Trophoblast cell (in vitro differentiated cells and primary cell): ENCODE results near the gene CARD9.
A peak's percentile ranks its signal among the peaks of the same experiment; 100 is the strongest.

Experiments used
- DNase-seq, 2 donors: peaks; one replicate each; pipeline ENCODE4 v3.0.0-alpha.2; 2016
- H2AFZ ChIP-seq: 2 replicates; pipeline ENCODE4 v1.6.1; 2013; ENCODE audit warnings: low read length, moderate library complexity, mild to moderate bottlenecking; ENCODE audit not compliant: insufficient read depth, poor library complexity
- H2AK5ac ChIP-seq: 2 replicates; pipeline ENCODE4 v1.6.1; 2013; ENCODE audit warnings: mild to moderate bottlenecking, low read length
- H2BK120ac ChIP-seq: 2 replicates; pipeline ENCODE4 v1.6.1; 2013; ENCODE audit warnings: low read length, mild to moderate bottlenecking, moderate library complexity; ENCODE audit not compliant: insufficient read depth, poor library complexity
- H2BK12ac ChIP-seq: 2 replicates; pipeline ENCODE4 v1.6.1; 2013; ENCODE audit warnings: mild to moderate bottlenecking, low read length, moderate library complexity
- H2BK5ac ChIP-seq: 2 replicates; pipeline ENCODE4 v1.6.1; 2013; ENCODE audit warnings: low read length, low read depth, moderate library complexity, mild to moderate bottlenecking; ENCODE audit not compliant: poor library complexity
- H3K14ac ChIP-seq: 2 replicates; pipeline ENCODE4 v1.6.1; 2013; ENCODE audit warnings: mild to moderate bottlenecking, low read length
- H3K18ac ChIP-seq: 2 replicates; pipeline ENCODE4 v1.6.1; 2013; ENCODE audit warnings: mild to moderate bottlenecking, low read length
- H3K23ac ChIP-seq: 2 replicates; pipeline ENCODE4 v1.6.1; 2013; ENCODE audit warnings: low read length
- H3K27ac ChIP-seq: 2 replicates; pipeline ENCODE4 v1.5.1; 2013; ENCODE audit warnings: low read depth, mild to moderate bottlenecking, inconsistent platforms, low read length, moderate library complexity
- H3K27me3 ChIP-seq: 2 replicates; pipeline ENCODE4 v1.6.1; 2013; ENCODE audit warnings: inconsistent platforms, mild to moderate bottlenecking, low read length, moderate library complexity; ENCODE audit not compliant: insufficient read depth
- H3K36me3 ChIP-seq, 2 experiments: 1 replicate in 1 of 2; 2 replicates in 1 of 2; pipeline ENCODE4 v1.6.1; 2013; ENCODE audit warnings: low read length in 2 of 2, mild to moderate bottlenecking in 2 of 2, moderate library complexity in 1 of 2; ENCODE audit not compliant: insufficient read depth in 2 of 2, control insufficient read depth in 1 of 2
- H3K4ac ChIP-seq: 2 replicates; pipeline ENCODE4 v1.6.1; 2013; ENCODE audit warnings: low read depth, mild to moderate bottlenecking, low read length, moderate library complexity
- H3K4me1 ChIP-seq, 2 experiments: 1 replicate in 1 of 2; 2 replicates in 1 of 2; pipeline ENCODE4 v1.6.1; 2013; ENCODE audit warnings: low read length in 2 of 2, mild to moderate bottlenecking in 2 of 2, moderate library complexity in 1 of 2; ENCODE audit not compliant: insufficient read depth in 2 of 2, control insufficient read depth in 1 of 2
- H3K4me2 ChIP-seq: 2 replicates; pipeline ENCODE4 v1.6.1; 2013; ENCODE audit warnings: inconsistent platforms, mild to moderate bottlenecking, low read length, moderate library complexity
- H3K4me3 ChIP-seq: 2 replicates; pipeline ENCODE4 v1.5.1; 2013; ENCODE audit warnings: mild to moderate bottlenecking, low read depth, low read length, inconsistent platforms
- H3K79me1 ChIP-seq: one replicate; pipeline ENCODE4 v1.6.1; 2013; ENCODE audit warnings: low read length
- H3K79me2 ChIP-seq: 2 replicates; pipeline ENCODE4 v1.6.1; 2013; ENCODE audit warnings: low read length, mild to moderate bottlenecking; ENCODE audit not compliant: control insufficient read depth, insufficient read depth, poor library complexity
- H3K9ac ChIP-seq: 2 replicates; pipeline ENCODE4 v1.6.1; 2013; ENCODE audit warnings: mild to moderate bottlenecking, low read length
- H3K9me3 ChIP-seq: 2 replicates; pipeline ENCODE4 v1.6.1; 2013; ENCODE audit warnings: low read depth, mild to moderate bottlenecking, control low read depth, inconsistent platforms, low read length; ENCODE audit not compliant: insufficient read depth
- H4K12ac ChIP-seq: 2 replicates; pipeline ENCODE4 v1.6.1; 2013; ENCODE audit warnings: low read depth, mild to moderate bottlenecking, low read length, moderate library complexity
- H4K8ac ChIP-seq: 2 replicates; pipeline ENCODE4 v1.6.1; 2013; ENCODE audit warnings: low read depth, mild to moderate bottlenecking, low read length, moderate library complexity
- H4K91ac ChIP-seq: one replicate; pipeline ENCODE4 v1.6.1; 2013; ENCODE audit warnings: low read depth, mild to moderate bottlenecking, low read length, moderate library complexity
- WGBS: extraction: QIAGEN DNeasy Blood & Tissue Kit; methylation state at CpG from one replicate; pipeline ENCODE4 v1.1.7; 2013; ENCODE audit warnings: missing lambda C conversion rate; ENCODE audit not compliant: insufficient read length, insufficient coverage; ENCODE audit errors: extremely low coverage; 5-methylcytosine and 5-hydroxymethylcytosine counted together

The CARD9 gene

DNA sequence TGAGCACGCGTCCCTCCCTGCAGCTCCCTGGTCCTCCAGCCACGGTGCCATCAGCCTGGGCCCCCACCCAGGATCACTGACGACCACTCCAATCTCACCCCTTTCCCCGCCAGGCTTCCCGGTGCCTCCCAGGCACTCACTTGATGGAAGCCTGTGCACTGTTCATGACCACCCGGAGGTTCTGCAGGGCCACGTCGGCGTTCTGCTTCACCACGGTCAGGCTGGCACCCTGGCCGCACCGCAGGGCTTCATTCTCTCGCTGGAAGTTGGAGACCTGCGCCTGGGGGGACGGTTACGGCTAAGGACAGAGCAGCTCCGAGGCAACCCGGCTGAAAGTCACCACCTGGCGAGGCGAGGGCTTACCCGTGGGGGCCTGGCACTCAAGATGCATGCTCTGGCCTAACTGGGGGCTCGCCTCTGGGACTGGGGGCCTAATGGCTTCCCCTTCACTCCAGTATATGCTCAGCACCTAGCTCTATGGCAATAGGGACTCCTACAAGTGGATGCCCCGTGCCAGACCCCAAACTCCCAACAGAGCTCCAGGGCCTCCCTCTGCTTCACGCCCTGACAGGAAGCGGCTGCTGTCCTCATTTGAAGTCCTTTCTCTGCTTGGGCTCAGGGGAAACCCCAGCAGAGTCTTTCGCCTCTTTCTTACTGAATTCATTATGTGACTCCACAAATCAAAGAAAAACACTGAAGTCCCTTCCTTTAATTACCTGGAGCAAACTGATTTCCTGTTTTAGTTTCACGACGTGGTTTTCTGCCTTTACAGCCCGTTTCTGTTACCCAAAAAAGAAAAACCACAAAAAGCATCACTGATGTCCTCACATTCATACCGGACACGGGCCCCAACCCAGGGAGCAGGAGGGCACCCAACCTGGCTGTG lies 30.7 kb upstream of the CARD9 start:
- Histone ChIP-seq H3K27ac (no peak overlapping the region), H3K18ac (no peak overlapping the region), H3K4ac (no peak overlapping the region), H3K9me3 (no peaks in the 10 kb centered on the region), H3K36me3 (peaks cover 40 to 43% of the 10 kb centered on the region in 2 experiments), H3K27me3 (no peaks in the 10 kb centered on the region), H2AK5ac (no peak overlapping the region), H3K4me3 (no peak overlapping the region), H3K79me1 (peaks cover 5% of the 10 kb centered on the region), H3K4me1 (peaks cover 16 to 21% of the 10 kb centered on the region in 2 experiments), H4K12ac (no peak overlapping the region), H2AFZ (no peak overlapping the region), H3K23ac (no peak overlapping the region), H3K4me2 (no peak overlapping the region), H2BK5ac (no peak overlapping the region), H3K14ac (no peak overlapping the region), H4K91ac (no peak overlapping the region), H4K8ac (no peak overlapping the region), H2BK12ac (no peak overlapping the region), H3K9ac (no peak overlapping the region), H2BK120ac (no peak overlapping the region), H3K79me2 (peaks cover 8% of the 10 kb centered on the region)
- WGBS: no CpG with 5 or more reads among the region's 32 CpGs
- no peak for DNase-seq

- Histone ChIP-seq H4K91ac (no peak overlapping the region), H2AFZ (no peak overlapping the region), H4K8ac (no peak overlapping the region), H3K79me1 (peaks cover 5% of the 10 kb centered on the region), H3K36me3 (peaks cover 43 to 46% of the 10 kb centered on the region in 2 experiments), H3K4me1 (peaks cover 16 to 28% of the 10 kb centered on the region in 2 experiments), H3K9me3 (no peaks in the 10 kb centered on the region), H2BK5ac (no peak overlapping the region), H3K4me3 (no peak overlapping the region), H3K4me2 (no peak overlapping the region), H4K12ac (no peak overlapping the region), H3K4ac (no peak overlapping the region), H3K18ac (no peak overlapping the region), H3K14ac (no peak overlapping the region), H2BK120ac (no peak overlapping the region), H2AK5ac (no peak overlapping the region), H3K23ac (no peak overlapping the region), H2BK12ac (no peak overlapping the region), H3K9ac (no peak overlapping the region), H3K79me2 (peaks cover 9% of the 10 kb centered on the region), H3K27me3 (no peaks in the 10 kb centered on the region), H3K27ac (no peak overlapping the region)
- no peak for DNase-seq
- no CpG with 5 or more reads among the region's 5 CpGs for WGBS
These were observed 30.1 kb upstream of the CARD9 start for GRCh38 chr9:136403538-136403914.

DNA sequence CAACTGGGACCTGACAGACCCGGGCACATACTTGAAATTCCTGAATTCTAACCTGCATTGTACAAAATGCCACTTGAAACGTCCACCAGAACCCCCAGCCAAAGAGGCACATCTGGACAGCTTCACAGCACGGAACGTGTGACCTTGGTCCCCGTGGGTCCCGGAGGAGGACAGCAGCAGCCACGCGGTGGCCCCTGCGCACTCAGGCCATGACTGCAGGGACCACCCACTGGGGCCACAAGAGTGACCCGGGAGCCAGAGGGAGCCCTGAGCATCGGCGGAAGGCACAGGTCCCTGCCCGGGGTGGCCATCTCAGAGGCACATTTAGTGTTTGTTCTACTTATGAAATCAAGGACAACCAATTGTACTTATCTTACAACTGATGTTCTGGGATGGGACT lies 28.6 kb upstream of the CARD9 start:
- Histone ChIP-seq H4K12ac (peak overlapping the region; percentile 5), H3K36me3 (peaks cover 43 to 47% of the 10 kb centered on the region in 2 experiments), H3K79me1 (peaks cover 5% of the 10 kb centered on the region), H4K8ac (no peak overlapping the region), H3K18ac (no peak overlapping the region), H3K27ac (peak overlapping the region; percentile 3), H3K14ac (no peak overlapping the region), H3K23ac (no peak overlapping the region), H3K4me1 (peaks cover 16 to 30% of the 10 kb centered on the region in 2 experiments), H2BK12ac (no peak overlapping the region), H3K4ac (no peak overlapping the region), H3K79me2 (peaks cover 9% of the 10 kb centered on the region), H3K9ac (no peak overlapping the region), H3K9me3 (no peaks in the 10 kb centered on the region), H3K4me3 (no peak overlapping the region), H3K27me3 (no peaks in the 10 kb centered on the region), H2BK120ac (no peak overlapping the region), H2AFZ (no peak overlapping the region), H2AK5ac (no peak overlapping the region), H3K4me2 (no peak overlapping the region), H4K91ac (no peak overlapping the region), H2BK5ac (no peak overlapping the region)
- WGBS: no CpG with 5 or more reads among the region's 13 CpGs
- peak in 1 of 2 donors; percentile 18 for DNase-seq

- H2BK120ac ChIP-seq: no peak overlapping the region
- H3K27ac ChIP-seq: peak overlapping the region; percentile 74
- no peak overlapping the region for H3K4me2 ChIP-seq
- WGBS: no CpG with 5 or more reads among the region's 18 CpGs
- H3K36me3 ChIP-seq: peaks cover 45 to 48% of the 10 kb centered on the region in 2 experiments
- H2BK12ac ChIP-seq: peak overlapping the region; percentile 37
- H2AK5ac ChIP-seq: no peak overlapping the region
- peaks cover 5% of the 10 kb centered on the region for H3K79me1 ChIP-seq
- H3K9me3 ChIP-seq: no peaks in the 10 kb centered on the region
- H4K91ac ChIP-seq: no peak overlapping the region
- H3K14ac ChIP-seq: peak overlapping the region; percentile 16
- peak; percentile 75 to 82 for DNase-seq
- H3K9ac ChIP-seq: no peak overlapping the region
- H3K4me3 ChIP-seq: no peak overlapping the region
- no peak overlapping the region for H2AFZ ChIP-seq
- no peak overlapping the region for H4K12ac ChIP-seq
- no peak overlapping the region for H3K23ac ChIP-seq
- no peak overlapping the region for H3K18ac ChIP-seq
- H3K79me2 ChIP-seq: peaks cover 9% of the 10 kb centered on the region
- H2BK5ac ChIP-seq: no peak overlapping the region
- H3K4me1 ChIP-seq: peaks cover 16 to 30% of the 10 kb centered on the region in 2 experiments
- H3K27me3 ChIP-seq: no peaks in the 10 kb centered on the region
- no peak overlapping the region for H3K4ac ChIP-seq
- peak overlapping the region; percentile 20 for H4K8ac ChIP-seq
These were observed 27.9 kb upstream of the CARD9 start for GRCh38 chr9:136401173-136401922.
